Coronary artery (tissue), 2 donors: ENCODE results near the gene QPCT.

Experiments
- DNase-seq: peaks from one replicate; pipeline ENCODE4 v3.0.0-alpha.2; 2017; ENCODE audit warnings: low spot score
- H3K27ac ChIP-seq, 2 donors: fragments of 200-600 bp; sonication (generic); one replicate each; pipeline ENCODE4 v1.5.1; 2016 to 2019
- H3K4me3 ChIP-seq: fragments of 200-600 bp; sonication (generic); 2 replicates; pipeline ENCODE4 v1.5.1; 2016; ENCODE audit warnings: mild to moderate bottlenecking, moderate library complexity
- TF ChIP-seq, protein P1 (sequence below): fragments of 200-600 bp; sonication (generic); IDR thresholded peaks from one replicate; pipeline ENCODE4 v1.5.1; 2019; ENCODE audit warnings: antibody characterized with exemption

QPCT gene

GRCh38 chr2:37357069-37357468 is 12.6 kb downstream of the QPCT start:
- TF ChIP-seq, protein P1, sequence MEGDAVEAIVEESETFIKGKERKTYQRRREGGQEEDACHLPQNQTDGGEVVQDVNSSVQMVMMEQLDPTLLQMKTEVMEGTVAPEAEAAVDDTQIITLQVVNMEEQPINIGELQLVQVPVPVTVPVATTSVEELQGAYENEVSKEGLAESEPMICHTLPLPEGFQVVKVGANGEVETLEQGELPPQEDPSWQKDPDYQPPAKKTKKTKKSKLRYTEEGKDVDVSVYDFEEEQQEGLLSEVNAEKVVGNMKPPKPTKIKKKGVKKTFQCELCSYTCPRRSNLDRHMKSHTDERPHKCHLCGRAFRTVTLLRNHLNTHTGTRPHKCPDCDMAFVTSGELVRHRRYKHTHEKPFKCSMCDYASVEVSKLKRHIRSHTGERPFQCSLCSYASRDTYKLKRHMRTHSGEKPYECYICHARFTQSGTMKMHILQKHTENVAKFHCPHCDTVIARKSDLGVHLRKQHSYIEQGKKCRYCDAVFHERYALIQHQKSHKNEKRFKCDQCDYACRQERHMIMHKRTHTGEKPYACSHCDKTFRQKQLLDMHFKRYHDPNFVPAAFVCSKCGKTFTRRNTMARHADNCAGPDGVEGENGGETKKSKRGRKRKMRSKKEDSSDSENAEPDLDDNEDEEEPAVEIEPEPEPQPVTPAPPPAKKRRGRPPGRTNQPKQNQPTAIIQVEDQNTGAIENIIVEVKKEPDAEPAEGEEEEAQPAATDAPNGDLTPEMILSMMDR, result no peak
- DNase-seq, result no peak
- Histone ChIP-seq H3K27ac (no peak overlapping the region), H3K4me3 (no peak overlapping the region)

GRCh38 chr2:37357530-37357929 is 13.1 kb downstream of the QPCT start:
- no peak for DNase-seq
- H3K4me3 ChIP-seq, result no peak overlapping the region
- TF ChIP-seq, protein P1, result no peak
- H3K27ac ChIP-seq, result no peak overlapping the region

DNA sequence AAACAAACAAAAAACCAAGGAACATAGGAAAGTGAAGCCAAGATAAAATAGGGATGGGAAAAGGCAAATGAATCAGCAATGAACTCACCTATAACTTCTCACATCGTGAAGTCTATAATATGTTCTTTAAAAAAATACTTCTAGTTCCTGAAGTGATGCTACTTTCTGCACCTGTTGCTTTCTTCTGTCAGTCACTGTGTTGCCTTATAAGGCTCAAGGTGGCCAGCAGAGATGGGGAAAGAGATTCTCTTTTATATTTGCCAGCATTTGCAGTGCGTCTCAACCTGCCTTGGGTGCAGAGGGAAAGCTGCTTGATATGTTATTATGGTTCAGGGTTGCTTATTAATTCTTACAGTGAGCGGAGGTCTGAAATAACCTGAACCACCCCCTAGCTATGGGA is 14.0 kb downstream of the QPCT start:
- TF ChIP-seq, protein P1, result no peak

DNA sequence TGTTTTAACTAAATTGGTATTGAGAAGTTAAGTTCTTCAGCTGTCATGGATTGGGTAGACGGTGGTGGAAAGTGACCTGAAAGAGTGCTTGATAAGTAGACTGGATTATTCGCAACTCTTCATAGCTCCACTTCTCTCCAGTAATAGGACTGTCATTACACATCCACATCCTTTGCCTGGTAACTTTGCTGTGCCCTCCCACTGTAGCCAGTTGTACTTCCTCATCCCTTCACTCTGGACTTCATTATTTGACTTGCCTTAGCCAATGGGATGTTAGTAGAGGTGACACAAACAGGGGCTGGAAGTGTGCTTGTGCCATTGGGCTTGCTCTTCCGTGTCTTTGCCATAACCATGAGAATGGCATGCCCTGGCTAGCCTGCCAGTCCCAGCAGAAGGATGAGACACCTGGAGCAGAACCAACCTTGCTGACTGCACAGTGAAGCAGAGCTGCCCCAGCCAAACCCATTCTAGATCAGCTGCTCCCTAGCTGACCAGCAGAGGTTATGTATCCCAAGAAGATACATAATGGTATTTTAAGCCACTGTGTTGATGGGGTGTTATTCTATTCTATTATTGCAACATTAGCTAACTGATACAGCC is 16.9 kb downstream of the QPCT start:
- TF ChIP-seq, protein P1, result no peak

More for the DNA sequence above, 14.0 kb downstream of the QPCT start:
- DNase-seq, result no peak
- no peak overlapping the region for H3K27ac ChIP-seq
- H3K4me3 ChIP-seq, result no peak overlapping the region

DNA sequence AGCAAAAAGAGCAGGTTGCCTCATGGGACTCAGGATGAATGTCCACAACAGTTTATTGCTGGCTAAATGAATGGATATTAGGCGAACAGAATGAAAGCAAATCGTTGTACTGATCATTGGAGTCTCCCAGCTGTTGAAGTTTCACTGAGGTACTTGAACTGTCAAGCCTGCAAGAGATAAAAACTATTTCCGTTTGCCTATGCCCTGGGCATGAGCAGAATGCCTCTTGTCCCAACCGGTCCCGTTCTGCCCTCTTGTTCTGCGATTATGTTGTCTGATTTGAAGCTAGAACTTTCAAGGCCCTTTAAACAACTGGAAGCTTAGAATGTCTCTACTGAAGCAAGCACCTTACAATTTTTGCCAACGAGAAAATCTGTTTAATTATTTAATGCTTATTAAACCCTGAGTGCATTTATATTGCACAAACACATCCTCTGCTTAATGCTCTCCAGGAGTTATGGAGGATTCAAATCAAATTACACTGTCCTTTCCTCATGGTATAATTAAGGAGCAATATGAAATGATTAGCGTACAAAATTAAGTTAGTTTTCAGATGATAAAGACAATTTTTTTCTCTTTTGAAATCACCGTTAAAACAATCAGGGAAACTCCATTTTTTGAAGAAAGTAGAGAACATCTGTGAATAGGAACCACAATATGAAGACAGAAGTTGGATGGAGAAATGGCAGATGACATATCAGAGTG is 17.7 kb downstream of the QPCT start:
- DNase-seq, result no peak
- no peak overlapping the region for H3K4me3 ChIP-seq
- TF ChIP-seq, protein P1, result no peak
- H3K27ac ChIP-seq, result no peak overlapping the region

More for the DNA sequence above, 16.9 kb downstream of the QPCT start:
- DNase-seq, result no peak
- no peak overlapping the region for H3K27ac ChIP-seq
- no peak overlapping the region for H3K4me3 ChIP-seq

DNA sequence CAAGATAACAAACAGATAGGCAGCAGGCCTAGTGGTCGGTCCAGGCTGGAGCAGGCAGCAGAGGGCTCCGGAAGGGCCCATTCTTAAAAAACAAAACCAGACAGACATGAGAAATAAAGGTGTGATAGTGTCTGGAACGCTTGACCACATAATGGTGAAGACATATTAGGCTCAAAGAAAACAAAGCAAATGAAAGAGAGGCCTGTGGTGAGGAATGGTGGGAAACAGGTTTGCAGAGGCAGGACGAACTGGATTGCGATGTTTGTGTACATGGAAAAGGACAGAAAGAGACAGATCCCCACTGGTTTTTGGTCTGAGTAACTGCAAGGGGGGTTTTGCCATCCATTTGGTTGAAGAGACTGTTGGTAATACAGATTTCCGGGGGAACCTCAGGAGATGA is 19.9 kb downstream of the QPCT start:
- DNase-seq, result no peak
- H3K27ac ChIP-seq, result no peak overlapping the region
- TF ChIP-seq, protein P1, result no peak
- H3K4me3 ChIP-seq, result no peak overlapping the region

DNA sequence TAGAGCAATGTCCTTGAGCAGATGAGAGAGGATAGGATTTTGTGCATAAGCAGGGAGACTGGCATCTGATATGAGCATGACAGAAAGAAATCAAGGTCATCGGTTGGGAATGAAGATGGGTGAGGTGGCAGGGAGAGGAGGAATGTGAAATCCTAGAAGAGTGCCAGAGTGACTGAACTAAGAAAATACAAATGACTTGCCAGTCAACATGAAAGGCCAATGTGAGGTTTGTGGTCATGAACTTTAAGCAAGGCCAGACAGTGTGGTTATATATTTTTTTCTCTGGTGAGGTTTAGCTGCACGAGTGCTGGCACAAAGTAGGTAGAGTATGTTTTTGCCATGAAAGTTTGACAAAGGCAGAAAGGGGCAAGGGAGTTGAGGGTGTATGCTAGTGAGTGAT is 21.2 kb downstream of the QPCT start:
- TF ChIP-seq, protein P1, result no peak
- Histone ChIP-seq H3K4me3 (no peak overlapping the region), H3K27ac (no peak overlapping the region)
- no peak for DNase-seq
